Panc1 (cell line): ENCODE measurements around the gene FAM24B. TPM values are rescaled to one million over a fixed set of nuclear protein-coding genes. Genes with fewer than 3 reads are reported as not detected.
"Not testable (repeated sequence)": the region's sequence is repeated elsewhere in the genome, so short reads cannot be mapped to it uniquely, and the experiment has no call there.

Experiments used
- ATAC-seq: fragments of 200-7000 bp; cut with Tn5 transposase; 2 replicates; pipeline ENCODE4 v1.9.1; 2020; ENCODE audit warnings: mild to moderate bottlenecking, moderate library complexity
- BruUV-seq: library from RNA; stranded (reverse); fragments of 400-500 nt; replicated peaks from 2 replicates; lab custom pipeline; 2021; lab: Mats Ljungman, UMichigan
- CTCF ChIA-PET: fragments of 300-600 bp; sonication (Branson Sonifier 250); formaldehyde crosslinking; loops from one replicate; lab custom pipeline; 2022; ENCODE audit warnings: antibody characterized with exemption; lab: Charles Lee
- POLR2A ChIA-PET: fragments of 300-600 bp; sonication (Branson Sonifier 250); formaldehyde crosslinking; loops from one replicate; lab custom pipeline; 2022; ENCODE audit warnings: antibody characterized with exemption; lab: Charles Lee
- DNase-seq: peaks from one replicate; pipeline ENCODE4 v3.0.0-alpha.2; 2010; ENCODE audit warnings: low read depth, low spot score
- H3K27ac ChIP-seq: 2 replicates; pipeline ENCODE4 v1.5.1; 2011; ENCODE audit warnings: mild to moderate bottlenecking, low read length, inconsistent platforms
- H3K27me3 ChIP-seq: fragments of 200-500 bp; sonication (Bioruptor generic); 2 replicates; pipeline ENCODE4 v1.6.0; 2014; ENCODE audit warnings: low read length, inconsistent platforms; ENCODE audit not compliant: control insufficient read depth, insufficient read depth
- H3K36me3 ChIP-seq: fragments of 200-500 bp; sonication (Bioruptor generic); 2 replicates; pipeline ENCODE4 v1.5.1; 2014; ENCODE audit warnings: inconsistent platforms, mild to moderate bottlenecking, low read length, moderate library complexity; ENCODE audit not compliant: control insufficient read depth, insufficient read depth
- H3K4me1 ChIP-seq: 2 replicates; pipeline ENCODE4 v1.5.1; 2011; ENCODE audit warnings: inconsistent platforms, mild to moderate bottlenecking, low read length, moderate library complexity; ENCODE audit not compliant: control insufficient read depth, insufficient read depth
- H3K4me3 ChIP-seq, 2 experiments: 2 replicates each; pipeline ENCODE4 v1.5.1; 2011 to 2012; ENCODE audit warnings: low read depth in 2 of 2, low read length in 2 of 2, mild to moderate bottlenecking in 2 of 2, inconsistent platforms in 1 of 2, moderate library complexity in 1 of 2
- H3K9me3 ChIP-seq: fragments of 200-500 bp; sonication (Bioruptor generic); 2 replicates; pipeline ENCODE4 v1.5.1; 2014; ENCODE audit warnings: low read depth, mild to moderate bottlenecking, inconsistent platforms, low read length, moderate library complexity; ENCODE audit not compliant: control insufficient read depth, insufficient read depth
- CTCF ChIP-seq: fragments of 450-650 bp; IDR thresholded peaks from 2 replicates; pipeline ENCODE4 v1.5.1; 2017; ENCODE audit warnings: mild to moderate bottlenecking
- POLR2AphosphoS5 ChIP-seq: IDR thresholded peaks from 2 replicates; pipeline ENCODE4 v1.6.1; 2012; ENCODE audit warnings: mild to moderate bottlenecking, low read depth, low read length, moderate library complexity
- REST ChIP-seq, 2 experiments: IDR thresholded peaks; 2 replicates each; pipeline ENCODE4 v1.6.1; 2011 to 2012; ENCODE audit warnings: low read depth in 2 of 2, control low read depth in 1 of 2, low read length in 1 of 2, mild to moderate bottlenecking in 1 of 2, moderate library complexity in 1 of 2; ENCODE audit not compliant: insufficient read depth in 1 of 2
- SIN3A ChIP-seq: IDR thresholded peaks from 2 replicates; pipeline ENCODE4 v1.6.1; 2012; ENCODE audit warnings: low read depth, mild to moderate bottlenecking, low read length, moderate library complexity, borderline replicate concordance; ENCODE audit not compliant: insufficient read depth
- TCF7L2 ChIP-seq: IDR thresholded peaks from 2 replicates; pipeline ENCODE4 v1.6.1; 2011; ENCODE audit warnings: mild to moderate bottlenecking, low read depth, low read length, inconsistent platforms
- in situ Hi-C: cut with HindIII; loops from 2 replicates; pipeline ENCODE4 v1.10.0; 2016; ENCODE audit warnings: low sequenced_read_pairs, low pct_unique_long_range_greater_than_20kb
- intact Hi-C: fragments of 100-400 bp; cut with micrococcal nuclease; formaldehyde crosslinking; loops from one replicate; pipeline ENCODE4 v1.10.0; 2022; ENCODE audit not compliant: unreplicated experiment
- total RNA-seq: library from RNA; stranded (reverse); gene quantifications from one replicate; pipeline ENCODE4 v1.2.1, GENCODE V29; 2021; ENCODE audit not compliant: unreplicated experiment

FAM24B gene
- total RNA-seq, 1 experiment from 2014 or later = 21.3 TPM

- POLR2A ChIA-PET = no interaction called here
- no peaks in the 10 kb centered on the region for H3K27me3 ChIP-seq
- H3K36me3 ChIP-seq = peaks cover 4% of the 10 kb centered on the region; the same call in 1 of the 2 replicates
- peaks cover 21% of the 10 kb centered on the region for H3K4me1 ChIP-seq
- DNase-seq = no peak
- no peak for TF ChIP-seq TCF7L2
- no peak for TF ChIP-seq SIN3A
- no peak for TF ChIP-seq REST (IDR thresholded peaks at IDR 0.05; ENCODE audit: insufficient read depth in 1 of 2, low read depth in 2 of 2, low read length in 1 of 2)
- no peak for TF ChIP-seq POLR2AphosphoS5
- no peak for TF ChIP-seq CTCF
- BruUV-seq = no TSS peak
- H3K4me3 ChIP-seq = no peak overlapping the region
- peaks cover 25% of the 10 kb centered on the region for H3K9me3 ChIP-seq
- no peak for ATAC-seq
- no peak overlapping the region; the same call in 1 of the 2 replicates for H3K27ac ChIP-seq
- CTCF ChIA-PET = no interaction called here
- intact Hi-C loops (no loop called here), in situ Hi-C loops (no loop called here)
These were observed 3.4 kb downstream of the FAM24B start for GRCh38 chr10:122875843-122876466.

GRCh38 chr10:122871947-122872346 lies 7.4 kb downstream of the FAM24B start:
- BruUV-seq, POLR2A ChIA-PET, DNase-seq, H3K36me3 ChIP-seq, H3K4me3 ChIP-seq, H3K27me3 ChIP-seq, H3K27ac ChIP-seq, ATAC-seq, H3K4me1 ChIP-seq, CTCF ChIA-PET, in situ Hi-C loops, intact Hi-C loops: not testable (repeated sequence)
- H3K9me3 ChIP-seq = peaks cover 25% of the 10 kb centered on the region

GRCh38 chr10:122868768-122869167 lies 10.6 kb downstream of the FAM24B start:
- in situ Hi-C loops, H3K27ac ChIP-seq, POLR2A ChIA-PET, ATAC-seq, H3K27me3 ChIP-seq, H3K4me3 ChIP-seq, H3K36me3 ChIP-seq, BruUV-seq, H3K9me3 ChIP-seq, intact Hi-C loops, CTCF ChIA-PET, DNase-seq: not testable (repeated sequence)
- H3K4me1 ChIP-seq = peaks cover 16% of the 10 kb centered on the region

GRCh38 chr10:122866757-122867482 lies 12.5 kb downstream of the FAM24B start:
- H3K36me3 ChIP-seq, BruUV-seq, ATAC-seq, CTCF ChIA-PET, DNase-seq, H3K27me3 ChIP-seq, H3K27ac ChIP-seq, intact Hi-C loops, in situ Hi-C loops, POLR2A ChIA-PET, H3K9me3 ChIP-seq, H3K4me3 ChIP-seq: not testable (repeated sequence)
- H3K4me1 ChIP-seq = peaks cover 19% of the 10 kb centered on the region
